T-helper 2 cell treated with Interferon-gamma antibody and Interleukin-4, amounts not matched to agents 100 ng/mL and 5 ng/mL, for 36 hours (primary cell): Measurements from ENCODE around the gene SYNE2. TPM values are rescaled to one million over a fixed set of nuclear protein-coding genes. Genes with fewer than 3 reads are reported as not detected.
"Not testable (repeated sequence)": the region's sequence is repeated elsewhere in the genome, so short reads cannot be mapped to it uniquely, and the experiment has no call there.

ENCODE experiments used
- intact Hi-C: fragments of 100-400 bp; cut with micrococcal nuclease; formaldehyde crosslinking; loops from one replicate; pipeline ENCODE4 v1.15.1; 2023
- total RNA-seq: library from RNA; stranded (reverse); gene quantifications from 2 replicates; pipeline ENCODE4 v1.2.3, GENCODE V29; 2022

The SYNE2 gene
- total RNA-seq, 1 donor from 2014 or later, result 75.6 TPM

DNA sequence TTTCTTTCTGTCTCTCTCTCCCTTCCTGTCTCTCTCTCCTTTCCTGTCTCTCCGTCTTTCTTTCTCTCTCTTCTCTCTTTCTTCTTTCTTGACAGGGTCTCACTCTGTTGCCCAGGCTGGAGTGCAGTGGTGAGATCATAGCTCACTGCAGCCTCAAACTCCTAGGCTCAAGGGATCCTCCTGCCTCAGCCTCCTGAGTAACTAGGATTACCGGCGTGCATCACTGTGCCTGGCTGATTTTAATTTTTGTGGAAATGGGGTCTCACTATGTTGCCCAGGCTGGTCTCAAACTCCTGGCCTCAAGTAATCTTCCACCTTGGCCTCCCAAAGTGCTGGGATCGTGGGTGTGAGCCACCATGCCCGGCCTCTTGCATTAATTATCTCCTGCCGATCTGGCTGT, 358.1 kb downstream of the SYNE2 start:
- intact Hi-C loops, result not testable (repeated sequence)

GRCh38 chr14:64212666-64213065, 359.9 kb downstream of the SYNE2 start:
- intact Hi-C loops, result no loop called here

DNA sequence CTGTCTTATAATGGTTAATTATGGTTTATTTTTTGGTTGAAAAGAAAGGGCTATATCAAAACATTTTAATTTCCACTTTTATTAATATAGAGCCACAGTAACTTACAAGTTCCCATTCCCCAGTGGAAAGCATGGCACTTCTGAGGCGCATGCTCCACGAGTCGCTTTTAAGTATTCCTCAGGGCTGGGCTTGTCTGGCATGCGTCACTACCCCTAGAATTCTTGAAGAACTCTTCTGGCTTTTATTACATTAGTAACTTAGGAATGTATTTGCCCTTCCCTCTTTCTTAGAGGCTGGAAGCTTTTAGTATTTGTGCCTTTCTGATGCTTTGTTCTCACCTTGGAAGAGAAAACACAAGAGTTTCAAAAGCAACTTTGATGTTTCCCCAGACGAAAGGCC, 360.3 kb downstream of the SYNE2 start:
- intact Hi-C loops, result no loop called here

- intact Hi-C loops, result no loop called here
These were observed 361.2 kb downstream of the SYNE2 start for GRCh38 chr14:64213853-64214570.

- intact Hi-C loops, result no loop called here
These were observed 362.5 kb downstream of the SYNE2 start for GRCh38 chr14:64215274-64215673.

GRCh38 chr14:64215978-64216377, 363.2 kb downstream of the SYNE2 start:
- intact Hi-C loops, result no loop called here

GRCh38 chr14:64217308-64217707, 364.5 kb downstream of the SYNE2 start:
- intact Hi-C loops, result no loop called here

DNA sequence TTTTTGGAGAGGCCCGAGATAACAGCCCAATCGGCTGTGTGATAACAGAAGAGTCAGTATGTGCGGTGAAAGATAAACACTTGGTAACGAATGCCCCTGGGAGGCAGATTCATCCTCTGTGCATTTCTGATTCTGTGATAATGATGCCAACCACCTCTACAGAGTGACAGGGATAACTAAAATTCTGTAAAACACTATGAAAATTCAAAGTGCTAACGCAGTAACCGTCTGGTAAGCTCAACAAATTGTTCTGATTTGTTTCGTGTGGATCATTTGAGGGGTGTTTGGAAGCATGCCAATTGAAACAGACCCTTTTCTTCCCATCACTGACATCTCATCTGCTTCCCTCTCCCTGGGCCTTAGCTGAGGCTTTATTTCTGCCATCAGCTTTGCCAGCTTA, 365.0 kb downstream of the SYNE2 start:
- intact Hi-C loops, result no loop called here

GRCh38 chr14:64218344-64219240, 365.8 kb downstream of the SYNE2 start:
- intact Hi-C loops, result no loop called here

DNA sequence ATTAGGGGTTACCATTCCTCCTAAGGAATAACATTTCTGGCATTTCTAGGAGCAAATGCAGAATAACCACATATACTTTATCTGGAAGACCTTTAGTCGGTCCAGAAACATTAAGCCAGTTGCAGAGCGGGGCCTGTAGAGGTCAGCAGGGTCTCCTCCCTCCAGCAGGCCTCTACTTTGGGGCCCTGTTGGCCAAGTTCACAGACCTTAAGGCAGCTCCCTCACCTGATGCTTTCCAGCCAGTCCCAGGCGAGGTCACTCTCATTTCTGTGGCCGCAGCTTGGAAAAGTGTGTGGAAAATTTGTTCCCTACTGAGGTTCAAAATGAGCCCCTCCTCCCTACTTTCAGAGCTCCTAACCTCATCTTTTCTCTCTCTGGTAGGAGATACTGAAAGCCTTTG, 367.3 kb downstream of the SYNE2 start:
- intact Hi-C loops, result no loop called here

- intact Hi-C loops, result no loop called here
These were observed 367.7 kb downstream of the SYNE2 start for GRCh38 chr14:64220466-64220865.

DNA sequence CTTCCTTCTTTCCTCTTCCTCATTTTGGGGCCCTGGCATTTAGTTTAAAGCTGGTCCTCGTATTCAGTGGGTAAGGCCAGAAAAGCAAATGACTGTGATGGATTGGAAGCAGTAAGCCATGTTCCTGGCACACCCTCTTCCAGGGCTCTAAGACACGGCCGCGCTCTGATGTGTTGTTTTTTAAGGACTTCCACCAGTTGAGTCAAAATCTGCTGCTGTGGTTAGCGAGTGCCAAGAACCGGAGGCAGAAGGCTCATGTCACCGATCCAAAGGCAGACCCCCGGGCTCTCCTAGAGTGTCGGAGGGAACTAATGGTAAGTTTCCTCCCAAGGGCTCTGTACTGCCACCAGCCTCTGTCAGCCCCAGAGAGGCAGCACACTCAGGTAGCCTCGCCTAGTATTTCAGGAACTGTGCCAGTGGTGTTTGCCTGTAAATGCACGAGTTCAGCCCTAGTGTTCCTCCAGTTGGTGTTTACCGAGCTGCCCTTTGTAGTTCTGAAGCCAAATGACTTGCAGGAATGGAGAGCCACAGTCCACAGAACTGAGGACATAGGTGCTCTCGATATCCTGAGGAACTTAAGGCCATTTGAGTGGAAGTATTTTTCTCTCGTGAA, 368.7 kb downstream of the SYNE2 start:
- intact Hi-C loops, result no loop called here

DNA sequence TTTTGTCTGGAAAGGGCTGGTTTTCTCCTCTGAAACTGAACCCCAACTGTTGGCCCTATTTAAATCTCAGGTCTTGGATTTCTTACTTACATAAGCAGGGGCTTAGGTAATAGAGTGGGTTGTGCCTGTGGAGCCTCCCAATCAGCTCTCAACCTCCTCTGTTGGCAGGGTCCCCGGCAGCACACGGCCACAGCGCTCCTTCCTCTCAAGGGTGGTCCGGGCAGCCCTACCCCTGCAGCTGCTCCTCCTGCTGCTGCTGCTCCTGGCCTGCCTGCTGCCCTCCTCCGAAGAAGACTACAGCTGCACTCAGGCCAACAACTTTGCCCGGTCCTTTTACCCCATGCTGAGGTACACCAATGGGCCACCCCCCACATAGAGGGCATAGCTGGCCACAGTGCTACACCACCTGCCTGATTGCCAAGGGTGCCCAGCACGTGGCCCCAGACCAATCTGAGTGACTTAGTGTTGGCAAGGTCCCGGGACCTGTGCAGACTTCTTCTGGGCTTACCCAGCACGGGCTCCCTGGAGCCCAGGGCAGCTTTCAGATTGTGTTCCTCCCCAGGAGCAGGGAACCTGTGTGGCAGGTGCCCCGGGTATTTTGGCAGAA, 372.4 kb downstream of the SYNE2 start:
- intact Hi-C loops, result no loop called here

GRCh38 chr14:64227856-64228255, 375.1 kb downstream of the SYNE2 start:
- intact Hi-C loops, result no loop called here

GRCh38 chr14:64229489-64229888, 376.7 kb downstream of the SYNE2 start:
- intact Hi-C loops, result no loop called here

- intact Hi-C loops, result loop anchor here (5.0 kb wide), 1 partner anchor 65 kb away; no protein-coding TSS in a partner anchor
These were observed 379.5 kb downstream of the SYNE2 start for GRCh38 chr14:64232095-64232838.

DNA sequence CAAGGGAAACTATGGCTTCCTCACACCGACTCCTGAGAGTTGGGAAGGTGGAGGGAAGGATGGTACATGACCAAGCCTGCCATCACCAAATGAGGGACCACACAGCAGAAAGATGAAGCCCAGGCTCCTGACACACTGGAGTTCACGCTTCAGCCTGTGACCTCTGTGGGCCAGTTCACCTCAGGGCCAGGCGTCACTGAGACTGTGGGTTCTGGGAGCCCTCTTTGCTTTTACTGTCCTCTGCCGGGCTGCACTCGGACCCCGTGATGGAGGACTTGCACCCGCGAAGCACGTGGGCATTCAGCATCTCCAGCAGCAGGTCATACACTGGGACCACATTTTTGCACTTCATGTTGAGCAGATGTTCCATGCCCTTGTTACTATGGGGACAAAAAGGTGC, 380.1 kb downstream of the SYNE2 start:
- intact Hi-C loops, result loop anchor here (5.0 kb wide), 1 partner anchor 64 kb away; no protein-coding TSS in a partner anchor

GRCh38 chr14:64233531-64234190, 380.9 kb downstream of the SYNE2 start:
- intact Hi-C loops, result loop anchor here (5.0 kb wide), 1 partner anchor 64 kb away; no protein-coding TSS in a partner anchor

DNA sequence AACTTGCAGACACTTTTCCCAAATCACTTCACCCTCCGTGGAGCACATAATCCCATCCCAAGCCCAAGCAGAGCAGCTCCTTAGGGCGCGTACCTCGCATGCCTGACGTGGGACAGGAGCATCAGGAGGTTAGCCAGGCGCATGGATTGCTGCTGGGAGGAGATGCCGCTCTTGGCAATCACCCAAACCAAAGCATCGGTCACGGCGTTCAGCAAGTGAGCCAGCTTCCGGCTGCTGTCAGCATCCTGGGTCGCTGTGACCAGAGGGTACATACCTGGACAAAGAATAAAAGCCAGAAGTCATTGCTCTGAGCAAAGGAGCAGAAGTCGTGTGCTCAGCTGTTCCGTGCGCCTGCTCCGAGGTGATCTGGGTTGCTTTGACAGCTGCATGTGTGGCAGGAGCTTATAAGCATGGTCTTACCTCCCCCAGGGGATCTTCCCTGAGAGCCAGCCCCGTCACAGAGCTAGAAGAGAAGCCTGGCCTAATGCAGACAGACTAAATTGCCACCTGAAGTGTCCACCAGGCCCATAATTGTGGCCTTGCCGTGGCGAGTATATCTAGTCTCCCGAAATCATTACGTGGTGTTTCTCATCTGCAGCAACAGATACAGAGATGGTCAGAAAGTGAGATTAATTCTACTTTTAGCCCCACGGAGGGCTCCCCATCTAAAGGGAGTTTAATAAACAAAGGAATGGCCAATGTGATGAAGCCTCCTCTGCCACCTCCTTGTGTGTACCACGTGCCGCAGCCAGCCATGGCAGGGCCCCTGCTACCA, 382.3 kb downstream of the SYNE2 start:
- intact Hi-C loops, result loop anchor here (5.0 kb wide), 1 partner anchor 62 kb away; no protein-coding TSS in a partner anchor
